Tibial nerve (tissue), 3 donors: ENCODE measurements around the gene NIT1.

Experiments used
- CTCF ChIP-seq, 5 experiments: fragments of 200-600 bp in 3 of 5; fragments of 450-650 bp in 2 of 5; sonication (generic) in 3 of 5; IDR thresholded peaks; one replicate each; pipeline ENCODE4 v1.5.1; 2016 to 2019; ENCODE audit warnings: antibody characterized with exemption in 5 of 5, mild to moderate bottlenecking in 3 of 5, moderate library complexity in 2 of 5
- POLR2A ChIP-seq, 2 donors: fragments of 450-650 bp; IDR thresholded peaks; one replicate each; pipeline ENCODE4 v1.6.1; 2017; ENCODE audit warnings: antibody characterized with exemption in 2 of 2, mild to moderate bottlenecking in 2 of 2, moderate library complexity in 2 of 2

DNA sequence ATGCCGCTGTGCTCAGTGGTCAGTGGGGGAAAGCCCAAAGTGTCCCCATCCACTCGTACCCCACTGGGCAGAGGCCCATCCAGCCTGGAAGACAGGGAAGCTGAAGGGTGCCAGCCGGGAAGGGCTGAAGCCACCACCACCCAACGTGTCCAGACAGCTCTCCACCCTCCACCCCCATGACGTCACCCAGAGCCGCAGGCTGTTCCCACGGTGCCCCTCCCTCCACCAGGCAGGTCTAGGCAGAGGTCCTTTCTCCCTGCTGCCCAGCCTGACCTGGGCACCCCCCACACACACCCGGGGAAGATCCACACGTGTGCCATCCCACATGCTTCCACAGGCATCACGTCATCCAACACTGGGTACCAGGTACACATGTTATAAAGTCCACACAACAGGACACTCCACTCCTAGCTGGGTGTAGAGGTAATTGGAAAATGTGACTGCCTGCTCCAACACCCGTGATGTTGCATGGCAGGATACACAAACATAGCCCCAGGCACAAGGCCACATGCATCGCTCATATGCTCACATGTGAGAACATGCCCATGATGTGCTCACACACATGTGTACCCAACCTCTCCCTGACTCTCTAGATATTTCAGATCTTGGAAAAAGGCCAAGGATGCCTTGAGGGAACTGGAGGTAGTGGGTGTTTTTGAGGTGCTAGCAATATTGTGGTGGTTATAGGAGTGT, 43.1 kb upstream of the NIT1 start:
- no peak for TF ChIP-seq CTCF (IDR thresholded peaks at IDR 0.05)
- TF ChIP-seq POLR2A (IDR thresholded peaks at IDR 0.05) = no peak
